Transverse colon (tissue), 4 donors: ENCODE results near the gene SEC14L2.

Experiments
- CTCF ChIP-seq, 5 experiments: fragments of 200-600 bp in 3 of 5; fragments of 450-650 bp in 2 of 5; sonication (generic) in 3 of 5; IDR thresholded peaks; 1 replicate in 2 of 5; 2 replicates in 3 of 5; pipeline ENCODE4 v1.5.1; 2016 to 2017; ENCODE audit warnings: antibody characterized with exemption in 5 of 5, inconsistent platforms in 3 of 5, mild to moderate bottlenecking in 2 of 5, moderate library complexity in 1 of 5
- EP300 ChIP-seq: sonication (generic); formaldehyde crosslinking; IDR thresholded peaks from one replicate; pipeline ENCODE4 v1.6.1; 2017; ENCODE audit warnings: antibody characterized with exemption, low read depth
- POLR2A ChIP-seq: fragments of 450-650 bp; IDR thresholded peaks from one replicate; pipeline ENCODE4 v1.6.1; 2016; ENCODE audit warnings: antibody characterized with exemption, mild to moderate bottlenecking, moderate library complexity
- POLR2AphosphoS5 ChIP-seq, 3 donors: sonication (generic); formaldehyde crosslinking; IDR thresholded peaks; one replicate each; pipeline ENCODE4 v1.6.1; 2016; ENCODE audit warnings: antibody characterized with exemption in 3 of 3

- TF ChIP-seq POLR2AphosphoS5 (IDR thresholded peaks at IDR 0.05) (no peak), CTCF (IDR thresholded peaks at IDR 0.05) (no peak), EP300 (no peak), POLR2A (no peak)
Observed at GRCh38 chr22:30447656-30448055, 50.8 kb downstream of the SEC14L2 start.
